Measurements from ENCODE around the gene MXRA5.
"Not testable (repeated sequence)": the region's sequence is repeated elsewhere in the genome, so short reads cannot be mapped to it uniquely, and the experiment has no call there.

DNA sequence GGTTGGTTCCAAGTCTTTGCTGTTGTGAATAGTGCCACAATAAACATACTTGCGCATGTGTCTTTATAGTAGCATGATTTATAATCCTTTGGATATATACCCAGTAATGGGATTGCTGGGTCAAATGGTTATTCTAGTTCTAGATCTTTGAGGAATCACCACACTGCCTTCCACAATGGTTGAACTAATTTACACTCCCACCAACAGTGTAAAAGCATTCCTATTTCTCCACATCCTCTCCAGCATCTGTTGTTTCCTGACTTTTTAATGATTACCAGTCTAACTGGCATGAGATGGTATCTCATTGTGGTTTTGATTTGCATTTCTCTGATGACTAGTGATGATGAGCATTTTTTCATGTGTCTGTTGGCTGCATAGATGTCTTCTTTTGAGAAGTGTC lies 72.8 kb downstream of the MXRA5 start:
- TF ChIP-seq, protein P1, sequence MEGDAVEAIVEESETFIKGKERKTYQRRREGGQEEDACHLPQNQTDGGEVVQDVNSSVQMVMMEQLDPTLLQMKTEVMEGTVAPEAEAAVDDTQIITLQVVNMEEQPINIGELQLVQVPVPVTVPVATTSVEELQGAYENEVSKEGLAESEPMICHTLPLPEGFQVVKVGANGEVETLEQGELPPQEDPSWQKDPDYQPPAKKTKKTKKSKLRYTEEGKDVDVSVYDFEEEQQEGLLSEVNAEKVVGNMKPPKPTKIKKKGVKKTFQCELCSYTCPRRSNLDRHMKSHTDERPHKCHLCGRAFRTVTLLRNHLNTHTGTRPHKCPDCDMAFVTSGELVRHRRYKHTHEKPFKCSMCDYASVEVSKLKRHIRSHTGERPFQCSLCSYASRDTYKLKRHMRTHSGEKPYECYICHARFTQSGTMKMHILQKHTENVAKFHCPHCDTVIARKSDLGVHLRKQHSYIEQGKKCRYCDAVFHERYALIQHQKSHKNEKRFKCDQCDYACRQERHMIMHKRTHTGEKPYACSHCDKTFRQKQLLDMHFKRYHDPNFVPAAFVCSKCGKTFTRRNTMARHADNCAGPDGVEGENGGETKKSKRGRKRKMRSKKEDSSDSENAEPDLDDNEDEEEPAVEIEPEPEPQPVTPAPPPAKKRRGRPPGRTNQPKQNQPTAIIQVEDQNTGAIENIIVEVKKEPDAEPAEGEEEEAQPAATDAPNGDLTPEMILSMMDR (IDR thresholded peaks at IDR 0.05) = not testable (repeated sequence)
- not testable (repeated sequence) for TF ChIP-seq EZH2phosphoT487 (IDR thresholded peaks at IDR 0.05)

Data from neural progenitor cell (in vitro differentiated cells).